22Rv1 (cell line): ENCODE results near the gene CCDC91.

Experiments used
- CTCF ChIP-seq: fragments of 450-650 bp; IDR thresholded peaks from 2 replicates; pipeline ENCODE4 v1.5.1; 2017; ENCODE audit warnings: mild to moderate bottlenecking
- ZFX ChIP-seq: fragments of 450-650 bp; IDR thresholded peaks from 2 replicates; pipeline ENCODE4 v1.6.1; 2017; ENCODE audit warnings: antibody characterized with exemption, borderline replicate concordance

GRCh38 chr12:28484156-28484555 is 293.9 kb downstream of the CCDC91 start:
- no peak for TF ChIP-seq CTCF
- no peak for TF ChIP-seq ZFX
